Measurements from ENCODE around the gene SCYGR5.
"Not testable (repeated sequence)": the region's sequence is repeated elsewhere in the genome, so short reads cannot be mapped to it uniquely, and the experiment has no call there.

The SCYGR5 gene, protein sequence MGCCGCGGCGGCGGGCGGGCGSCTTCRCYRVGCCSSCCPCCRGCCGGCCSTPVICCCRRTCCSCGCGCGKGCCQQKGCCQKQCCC

DNA sequence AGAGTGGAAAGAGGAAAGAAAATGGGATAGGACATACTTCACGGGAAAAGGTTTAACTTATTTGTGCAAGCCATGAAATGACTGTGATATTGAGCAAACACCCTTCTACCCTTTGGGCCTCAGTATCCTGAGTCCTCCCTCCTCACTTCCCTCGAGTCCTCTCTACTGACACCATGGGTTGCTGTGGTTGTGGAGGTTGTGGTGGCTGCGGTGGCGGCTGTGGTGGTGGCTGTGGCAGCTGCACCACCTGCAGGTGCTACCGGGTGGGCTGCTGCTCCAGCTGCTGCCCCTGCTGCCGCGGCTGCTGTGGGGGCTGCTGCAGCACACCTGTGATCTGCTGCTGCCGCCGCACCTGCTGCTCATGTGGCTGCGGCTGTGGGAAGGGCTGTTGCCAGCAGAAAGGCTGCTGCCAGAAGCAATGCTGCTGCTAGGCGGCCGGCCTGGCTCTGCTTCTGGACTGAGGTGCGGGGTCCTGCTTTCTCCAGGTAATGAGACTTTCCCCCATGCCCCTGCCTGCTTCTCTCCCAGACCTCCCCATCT is at the start of gene SCYGR5:
TSS of gene SCYGR5 (plus strand) at position 174 of the 540 bp plus-strand sequence. CDS start at position 174, 0 bp downstream.
- DNase-seq (ENCODE audit: low spot score), result not testable (repeated sequence)

DNA sequence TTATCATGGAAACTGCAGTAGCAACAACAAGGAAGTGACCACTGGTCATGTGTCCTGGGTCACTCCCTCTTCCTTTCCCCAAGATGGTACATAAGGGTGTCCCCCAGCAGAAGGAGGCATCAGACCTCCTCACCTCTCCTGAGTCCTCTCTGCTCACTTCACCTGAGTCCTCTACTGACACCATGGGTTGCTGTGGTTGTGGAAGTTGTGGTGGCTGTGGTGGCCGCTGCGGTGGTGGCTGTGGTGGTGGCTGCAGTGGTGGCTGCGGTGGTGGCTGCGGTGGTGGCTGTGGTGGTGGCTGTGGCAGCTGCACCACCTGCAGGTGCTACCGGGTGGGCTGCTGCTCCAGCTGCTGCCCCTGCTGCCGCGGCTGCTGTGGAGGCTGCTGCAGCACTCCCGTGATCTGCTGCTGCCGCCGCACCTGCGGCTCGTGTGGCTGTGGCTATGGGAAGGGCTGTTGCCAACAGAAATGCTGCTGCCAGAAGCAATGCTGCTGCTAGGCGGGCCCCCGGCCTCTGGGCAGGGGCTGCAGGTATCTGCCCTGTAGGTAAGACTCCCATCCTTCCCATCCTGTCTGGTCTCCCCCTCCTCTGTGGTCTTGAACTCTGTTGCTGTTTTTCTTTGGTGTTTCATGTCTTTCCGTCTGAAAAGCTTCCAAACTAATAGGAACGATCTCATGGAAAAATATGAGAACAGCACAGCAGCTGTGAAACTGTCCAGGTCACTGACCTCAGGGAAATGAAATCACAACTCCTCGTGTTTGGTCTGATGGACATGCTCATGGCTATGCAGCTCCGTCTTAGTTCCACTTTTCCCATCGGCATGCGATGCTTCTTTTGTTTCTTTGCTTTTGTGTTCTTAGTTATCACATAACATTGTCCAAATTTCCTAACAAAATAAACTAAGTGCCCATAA is 49.0 kb upstream of the SCYGR5 start, which contains the start of gene SCYGR4:
TSS of gene SCYGR4 (plus strand) at position 183 of the 915 bp plus-strand sequence. CDS start at position 183, 0 bp downstream.
- DNase-seq (ENCODE audit: low spot score), result no peak

- DNase-seq (ENCODE audit: low spot score), result no peak
Measured at GRCh38 chr2:227623226-227623625, 43.4 kb upstream of the SCYGR5 start.

GRCh38 chr2:227625420-227625819 is 41.2 kb upstream of the SCYGR5 start:
- no peak for DNase-seq (ENCODE audit: low spot score)

DNA sequence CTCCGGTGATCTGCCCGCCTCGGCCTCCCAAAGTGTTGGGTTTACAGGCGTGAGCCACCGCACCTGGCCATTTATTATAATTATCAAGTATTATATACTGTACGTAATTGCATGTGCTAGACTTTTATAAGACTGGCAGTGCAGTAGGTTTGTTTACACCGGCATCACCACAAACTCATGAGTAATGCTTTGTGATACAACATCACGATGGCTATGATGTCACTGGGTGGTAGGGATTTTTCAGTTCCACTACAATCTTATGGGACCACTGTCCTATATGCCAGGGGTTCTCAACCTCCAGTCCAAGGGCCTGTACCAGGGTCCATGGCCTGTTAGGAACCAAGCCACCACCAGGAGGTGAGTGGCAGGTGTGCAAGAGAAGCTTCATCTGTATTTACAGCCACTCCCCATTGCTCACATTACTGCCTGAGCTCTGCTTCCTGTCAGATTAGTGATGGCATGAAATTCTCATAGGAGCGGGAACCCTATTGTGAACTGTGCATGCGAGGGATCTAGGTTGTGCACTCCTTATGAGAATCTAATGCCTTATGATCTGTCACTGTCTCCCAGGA is 39.9 kb upstream of the SCYGR5 start:
- no peak for DNase-seq (ENCODE audit: low spot score)

DNA sequence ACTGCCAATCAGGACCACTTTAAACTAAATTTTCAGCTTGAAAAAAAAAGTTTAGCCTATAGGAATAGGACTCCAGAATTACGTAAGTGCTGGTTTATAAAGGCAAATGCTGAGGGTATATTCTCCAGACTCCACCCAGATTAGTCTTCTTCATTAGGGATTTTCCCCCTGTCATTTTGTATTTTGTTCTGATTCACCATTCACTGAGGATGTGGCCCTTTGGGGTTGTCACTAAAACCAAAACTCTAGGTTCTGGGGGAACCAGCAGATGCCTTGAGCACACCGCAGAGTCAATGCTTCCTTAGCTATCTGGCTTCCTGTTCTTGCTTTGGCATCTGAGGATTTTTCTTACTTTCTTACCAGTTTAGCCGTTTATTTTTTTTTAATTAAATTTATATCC is 38.8 kb upstream of the SCYGR5 start:
- DNase-seq (ENCODE audit: low spot score), result no peak

DNA sequence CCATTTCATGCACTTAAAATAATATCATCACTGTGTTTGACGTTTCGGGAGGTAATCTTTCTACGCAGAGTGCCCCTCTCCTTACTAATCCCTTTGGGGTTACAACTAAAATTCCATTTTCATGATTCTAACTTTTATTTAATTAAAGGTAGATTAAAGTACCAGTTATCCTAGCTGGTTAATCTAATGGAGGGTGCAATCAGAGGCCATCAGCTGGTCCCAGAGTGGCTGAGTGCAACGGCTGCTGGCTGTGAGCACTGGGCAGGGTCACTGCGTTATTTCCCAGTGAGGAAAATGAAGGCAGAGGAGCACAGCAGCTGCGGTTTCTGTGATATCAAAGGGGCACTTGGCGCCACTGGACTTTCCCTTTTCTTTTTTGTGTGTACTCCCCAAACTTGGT is 37.2 kb upstream of the SCYGR5 start:
- DNase-seq (ENCODE audit: low spot score), result no peak

DNA sequence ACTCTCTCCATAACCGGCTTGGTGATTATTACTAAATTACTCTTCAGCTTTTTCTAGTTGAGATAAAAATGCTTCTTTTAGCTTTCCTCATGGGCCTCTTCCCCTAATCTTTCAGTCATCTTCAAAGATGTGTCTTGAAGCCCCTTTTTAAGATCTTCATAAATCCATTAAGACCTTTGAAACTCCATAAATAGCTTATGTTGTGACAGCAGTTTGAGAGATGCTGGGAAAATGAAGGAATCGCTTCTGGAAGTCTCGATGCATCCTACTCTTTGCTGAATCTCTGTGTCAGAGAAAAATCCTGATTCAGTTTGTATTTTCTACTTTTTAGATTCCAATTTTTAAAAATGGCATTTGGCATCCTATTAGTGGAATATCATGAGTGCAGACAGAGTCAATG is 36.3 kb upstream of the SCYGR5 start:
- no peak for DNase-seq (ENCODE audit: low spot score)

GRCh38 chr2:227632827-227633226 is 33.8 kb upstream of the SCYGR5 start:
- no peak for DNase-seq (ENCODE audit: low spot score)

GRCh38 chr2:227634201-227634600 is 32.4 kb upstream of the SCYGR5 start:
- DNase-seq (ENCODE audit: low spot score), result no peak

- DNase-seq (ENCODE audit: low spot score), result no peak
Measured at GRCh38 chr2:227642656-227643055, 23.9 kb upstream of the SCYGR5 start.

DNA sequence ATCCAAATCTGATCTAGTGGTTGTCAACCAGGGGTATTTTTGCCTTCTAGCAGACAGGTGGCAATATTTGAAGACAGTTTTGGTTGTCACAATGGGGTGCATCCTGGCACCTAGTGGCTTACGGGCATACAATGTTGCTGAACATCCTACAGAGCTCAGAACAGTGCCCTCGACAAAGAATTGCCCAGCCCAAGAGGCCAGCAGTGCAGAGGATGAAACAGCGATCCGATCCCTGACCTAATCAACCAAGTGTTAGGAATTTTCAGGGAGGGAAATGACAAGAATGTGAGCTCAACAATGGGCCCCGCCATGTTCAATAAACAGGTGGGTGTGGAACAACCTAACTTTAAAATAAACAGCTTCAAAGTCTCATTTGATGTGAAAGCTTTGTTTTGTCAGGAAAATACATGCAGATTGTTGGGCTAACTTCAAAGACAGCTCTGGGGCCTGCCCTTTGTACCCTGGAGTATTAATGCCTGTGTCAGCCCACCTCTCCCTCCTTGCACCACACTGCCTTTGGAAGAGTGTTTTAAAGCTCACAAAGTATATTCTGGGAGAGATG is 22.5 kb upstream of the SCYGR5 start:
- DNase-seq (ENCODE audit: low spot score), result no peak

GRCh38 chr2:227653419-227653818 is 13.2 kb upstream of the SCYGR5 start:
- DNase-seq (ENCODE audit: low spot score), result no peak

DNA sequence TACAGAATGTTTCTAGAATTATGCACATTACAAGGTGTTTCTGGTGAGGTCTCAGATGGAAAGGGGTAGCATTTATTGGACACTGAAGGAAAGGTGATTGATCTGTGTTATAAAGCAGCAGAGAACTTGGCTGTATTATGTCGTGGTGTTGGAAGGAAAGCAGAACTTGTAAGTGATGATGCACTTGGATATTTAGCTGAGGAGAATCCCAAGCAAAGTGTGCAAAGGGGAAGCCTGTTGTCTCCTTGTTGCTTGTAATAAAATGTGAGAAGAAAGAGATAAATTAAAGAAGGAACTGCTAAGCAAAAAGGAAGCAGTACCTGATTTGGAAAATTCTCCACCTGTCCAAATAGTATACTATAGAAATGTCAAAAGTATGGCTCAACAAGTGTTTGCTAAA is 12.2 kb upstream of the SCYGR5 start:
- DNase-seq (ENCODE audit: low spot score), result no peak

GRCh38 chr2:227655454-227655853 is 11.2 kb upstream of the SCYGR5 start:
- no peak for DNase-seq (ENCODE audit: low spot score)

DNA sequence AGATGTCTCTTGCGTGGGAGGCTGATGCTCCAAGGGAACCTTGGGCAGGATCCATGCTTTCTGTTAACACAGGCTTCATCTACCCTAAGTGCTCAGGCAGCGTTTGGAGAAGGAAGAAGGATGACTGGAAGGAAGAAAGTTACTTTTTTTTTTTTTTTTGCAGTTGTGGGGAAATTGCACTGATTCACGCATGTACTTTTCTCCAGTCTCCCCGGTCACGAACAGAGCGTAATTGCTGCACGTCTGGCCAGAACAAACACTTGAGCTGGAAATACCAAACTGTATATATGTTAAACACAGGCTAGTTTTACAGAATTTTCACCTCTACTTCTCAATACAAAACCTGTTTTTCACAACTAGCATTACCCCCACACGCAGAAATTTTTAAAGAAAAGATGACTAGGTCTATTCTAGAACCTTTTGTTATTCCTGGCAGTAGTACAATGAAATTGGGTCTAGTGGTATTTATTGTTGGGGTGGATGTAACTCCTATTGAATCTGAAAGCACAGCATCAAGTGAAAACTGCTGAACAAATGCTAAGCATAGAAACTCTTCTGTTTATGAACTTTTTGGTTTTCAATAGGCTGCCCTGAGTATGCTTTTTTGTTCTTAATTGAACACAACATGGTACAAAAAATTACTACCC is 9.3 kb upstream of the SCYGR5 start:
- DNase-seq (ENCODE audit: low spot score), result no peak

- DNase-seq (ENCODE audit: low spot score), result no peak
Measured at GRCh38 chr2:227661025-227661649, 5.5 kb upstream of the SCYGR5 start.

GRCh38 chr2:227661827-227662226 is 4.8 kb upstream of the SCYGR5 start:
- DNase-seq (ENCODE audit: low spot score), result no peak

DNA sequence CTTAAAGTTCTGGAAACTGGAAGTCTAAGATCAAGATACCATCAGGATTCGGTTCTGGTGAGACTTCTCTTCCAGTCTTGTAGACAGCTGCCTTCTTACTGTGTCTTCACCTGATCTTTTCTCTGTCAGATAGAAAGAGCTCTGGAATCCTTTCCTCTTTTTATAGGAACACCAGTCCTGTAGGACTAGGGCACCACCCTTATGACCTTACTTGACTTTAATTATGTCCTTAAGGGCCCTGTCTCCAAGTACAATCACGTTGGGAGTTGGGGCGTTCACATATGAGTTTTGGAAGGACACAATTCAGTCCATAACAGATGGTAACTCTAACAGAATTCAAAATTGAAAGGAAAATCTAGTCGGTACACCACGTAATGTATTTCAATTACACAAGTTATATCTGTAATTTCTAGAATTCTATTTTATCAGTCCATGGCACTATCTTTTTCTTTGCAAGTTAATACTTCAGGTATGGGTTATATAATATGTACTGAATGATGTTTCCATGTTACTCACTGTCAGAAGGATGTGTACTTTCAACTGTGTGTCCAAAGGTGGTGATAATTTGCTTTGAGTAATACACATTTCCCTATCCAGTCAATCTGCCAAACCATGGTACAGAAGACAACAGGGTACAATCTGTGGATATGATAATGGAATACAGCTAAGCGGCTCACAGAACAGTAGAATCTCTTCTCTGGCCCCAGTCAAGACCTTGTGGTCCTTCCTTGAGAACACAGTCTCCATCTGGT is 1.2 kb upstream of the SCYGR5 start:
- no peak for DNase-seq (ENCODE audit: low spot score)

GRCh38 chr2:227671170-227671905 is 4.7 kb downstream of the SCYGR5 start:
- DNase-seq (ENCODE audit: low spot score), result no peak
